Glomerular visceral epithelial cell (primary cell): ENCODE data around the gene DNAH7.
A peak's percentile ranks its signal among the peaks of the same experiment; 100 is the strongest.

ENCODE experiments used
- DNase-seq: peaks from one replicate; pipeline ENCODE4 v3.0.0-alpha.2; 2016; ENCODE audit errors: extremely low spot score

DNAH7 gene

DNA sequence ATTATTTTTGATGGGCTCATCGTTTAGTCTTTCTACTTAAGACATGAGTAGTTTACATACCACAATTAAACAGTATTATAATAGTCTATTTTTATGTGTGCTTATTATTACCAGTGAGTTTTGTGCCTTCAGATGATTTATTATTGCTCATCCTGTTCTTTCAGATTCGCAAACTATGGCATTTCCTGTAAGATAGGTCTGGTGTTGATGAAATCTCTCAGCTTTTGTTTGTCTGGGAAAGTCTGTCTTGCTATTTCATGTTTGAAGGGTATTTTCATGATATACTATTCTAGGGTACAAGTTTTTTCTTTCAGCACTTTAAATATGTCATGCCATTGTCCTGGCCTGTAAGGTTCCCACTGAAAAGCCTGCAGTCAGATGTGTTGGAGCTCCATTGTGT is 101.3 kb downstream of the DNAH7 start:
- DNase-seq, result no peak

DNA sequence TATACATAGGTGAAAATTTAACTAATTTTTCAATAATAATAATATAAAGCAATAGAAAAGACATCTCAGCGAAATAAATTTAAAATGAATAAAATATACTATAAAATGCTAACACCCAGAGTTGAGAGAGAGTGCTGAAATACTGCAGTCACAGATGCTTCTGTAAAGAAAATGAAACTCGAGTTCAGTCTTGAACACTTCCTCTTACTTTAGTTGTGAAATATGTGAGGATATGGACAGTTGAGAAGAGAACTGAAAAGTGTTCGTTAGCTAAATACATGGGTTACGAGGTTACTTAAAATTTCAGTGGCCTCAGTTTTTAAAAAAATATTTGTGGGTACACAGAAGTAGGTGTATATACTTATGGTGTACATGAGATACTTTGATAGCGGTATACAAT is 106.8 kb downstream of the DNAH7 start:
- no peak for DNase-seq

DNA sequence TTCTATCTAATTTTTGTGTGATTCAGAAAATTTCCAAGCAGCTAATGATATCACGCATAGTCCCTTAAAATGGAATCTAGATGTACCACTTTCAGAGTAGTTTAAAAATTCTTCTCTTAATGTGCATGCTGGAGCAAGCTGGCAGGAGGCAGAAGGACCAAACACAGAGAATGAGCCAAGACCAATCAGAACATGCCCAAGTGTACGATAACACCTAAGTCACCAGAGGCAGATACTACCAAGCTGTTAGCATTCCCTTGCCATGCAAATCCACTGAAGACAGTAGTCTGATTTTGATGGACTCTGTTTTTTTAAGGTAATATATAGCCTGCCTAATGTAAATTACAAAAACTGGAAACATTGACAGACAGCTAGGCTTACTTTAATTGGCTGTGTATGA is 109.3 kb downstream of the DNAH7 start:
- no peak for DNase-seq

DNA sequence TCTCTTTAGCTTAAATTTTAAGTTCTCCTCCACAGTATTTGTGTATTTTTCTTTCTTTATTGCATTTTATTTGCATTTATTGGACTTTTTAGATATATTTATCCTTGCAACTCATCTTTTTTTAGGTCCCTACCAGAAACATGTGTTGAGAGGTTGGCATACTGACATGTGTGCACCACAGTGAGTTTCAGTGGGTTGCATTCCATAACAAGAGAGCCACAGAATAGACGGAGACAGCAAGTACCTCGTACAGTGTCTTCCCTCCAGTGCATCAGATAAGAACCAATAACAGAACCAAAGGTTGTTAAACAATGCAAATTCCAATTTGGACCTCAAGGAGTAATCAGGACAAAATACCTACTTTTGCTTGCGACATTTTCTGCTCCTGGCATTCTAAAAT is 111.9 kb downstream of the DNAH7 start:
- no peak for DNase-seq

DNA sequence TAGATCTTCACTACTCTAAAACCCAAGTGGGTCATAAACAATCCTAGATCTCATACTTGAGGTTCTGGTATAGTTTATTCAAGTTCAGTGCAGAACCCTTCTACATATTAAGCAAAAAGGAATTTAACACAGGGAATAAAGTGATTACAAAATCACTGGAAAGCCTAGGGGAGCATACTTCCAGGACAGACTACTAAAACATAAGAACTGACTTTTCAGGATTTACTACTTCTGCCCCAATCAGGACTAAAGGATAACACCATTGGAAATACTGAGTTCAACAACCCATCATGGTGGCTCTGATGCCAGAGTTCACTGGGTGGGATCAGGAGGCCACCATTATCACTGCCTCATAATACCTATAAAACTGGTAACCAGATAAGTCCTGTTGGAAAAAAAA is 123.6 kb downstream of the DNAH7 start:
- no peak for DNase-seq

DNA sequence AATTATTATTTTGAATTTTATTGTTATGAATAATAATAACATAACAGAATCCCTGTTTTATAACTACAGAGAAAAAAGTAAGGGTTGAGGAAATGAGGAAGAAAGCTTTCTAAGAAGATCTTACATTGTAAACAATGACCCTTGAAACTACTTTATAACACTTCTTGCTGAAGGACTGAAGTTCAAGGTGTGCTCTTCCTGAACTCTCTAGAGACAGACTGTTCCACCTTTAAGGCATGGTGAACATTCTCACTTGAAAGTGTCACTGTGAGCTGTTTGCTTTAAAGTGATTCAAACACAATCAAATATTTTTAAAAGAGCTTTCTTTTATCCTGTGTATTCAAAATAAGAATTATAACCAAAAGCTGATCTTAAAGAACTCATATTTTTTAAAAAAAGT is 131.5 kb downstream of the DNAH7 start:
- no peak for DNase-seq

DNA sequence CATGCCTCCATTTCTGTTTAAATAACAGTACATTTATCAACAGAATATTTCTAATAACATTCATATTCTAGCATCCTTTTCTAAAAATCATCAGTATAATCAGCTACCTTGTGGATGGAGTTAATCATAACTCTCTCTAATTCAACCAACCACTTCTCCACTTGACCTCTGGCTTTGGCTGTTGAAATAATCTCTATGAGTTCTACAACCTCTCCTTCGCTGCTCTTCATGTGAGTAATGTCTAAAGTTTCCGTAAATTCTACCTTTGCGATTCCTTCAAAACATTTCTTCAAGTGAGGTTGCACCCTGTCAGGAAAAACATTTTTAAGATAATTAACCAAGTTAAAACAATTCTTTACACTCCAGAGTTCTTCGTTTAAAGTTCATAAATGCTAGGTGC is 134.2 kb downstream of the DNAH7 start:
- DNase-seq, result no peak

DNA sequence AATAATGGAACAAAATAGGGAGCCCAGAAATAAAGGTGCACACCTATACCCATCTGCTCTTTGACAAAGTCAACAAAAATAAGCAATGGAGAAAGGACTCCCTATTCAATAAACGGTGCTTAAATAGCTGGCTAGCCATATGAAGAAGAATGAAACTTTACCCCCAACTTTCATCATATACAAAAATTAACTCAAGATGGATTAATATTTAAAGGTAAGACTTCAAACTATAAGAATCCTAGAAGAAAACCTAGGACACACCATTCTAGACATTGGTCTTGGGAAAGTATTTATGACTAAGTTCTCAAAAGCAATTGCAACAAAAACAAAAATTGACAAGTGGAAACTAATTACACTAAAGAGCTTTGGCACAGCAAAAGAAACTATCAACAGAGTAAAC is 139.1 kb downstream of the DNAH7 start:
- DNase-seq, result no peak

DNA sequence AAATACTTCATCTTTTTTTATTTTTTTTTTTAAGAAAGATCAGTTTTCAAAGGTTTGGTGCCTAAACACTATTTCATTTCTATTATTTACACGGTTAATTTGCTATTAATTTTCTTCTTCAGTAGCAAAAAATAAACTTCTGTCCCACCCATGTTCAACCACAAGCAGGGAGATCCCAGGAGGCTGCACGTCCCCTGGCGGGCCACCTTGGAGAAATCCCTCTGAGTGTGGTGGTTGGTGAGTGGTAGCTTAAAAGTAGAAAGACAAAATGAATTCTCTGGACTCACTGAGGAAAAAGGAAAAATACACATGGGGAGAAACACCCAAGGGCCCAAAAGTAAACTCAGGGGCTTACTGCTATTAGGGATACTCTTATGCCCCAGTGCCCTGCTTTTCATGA is 143.5 kb downstream of the DNAH7 start:
- no peak for DNase-seq

DNA sequence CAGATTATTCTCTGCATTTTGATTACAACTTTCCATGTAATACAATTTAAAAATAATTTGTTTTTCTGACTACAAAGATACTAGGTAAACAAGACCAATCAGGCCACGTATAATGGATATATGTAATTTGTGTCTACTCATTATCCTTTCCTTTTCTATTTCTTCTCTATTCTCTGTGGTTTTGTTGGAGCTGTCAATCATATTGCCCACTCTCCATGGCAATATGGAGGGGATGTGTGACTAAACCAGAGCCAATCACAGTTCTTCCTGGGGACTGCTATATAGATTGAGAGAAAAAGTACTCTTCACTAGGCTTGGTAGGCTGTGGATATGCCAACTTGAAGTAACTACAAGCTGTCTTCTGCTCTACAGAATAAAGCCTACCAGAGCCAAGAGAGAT is 144.7 kb downstream of the DNAH7 start:
- DNase-seq, result no peak

DNA sequence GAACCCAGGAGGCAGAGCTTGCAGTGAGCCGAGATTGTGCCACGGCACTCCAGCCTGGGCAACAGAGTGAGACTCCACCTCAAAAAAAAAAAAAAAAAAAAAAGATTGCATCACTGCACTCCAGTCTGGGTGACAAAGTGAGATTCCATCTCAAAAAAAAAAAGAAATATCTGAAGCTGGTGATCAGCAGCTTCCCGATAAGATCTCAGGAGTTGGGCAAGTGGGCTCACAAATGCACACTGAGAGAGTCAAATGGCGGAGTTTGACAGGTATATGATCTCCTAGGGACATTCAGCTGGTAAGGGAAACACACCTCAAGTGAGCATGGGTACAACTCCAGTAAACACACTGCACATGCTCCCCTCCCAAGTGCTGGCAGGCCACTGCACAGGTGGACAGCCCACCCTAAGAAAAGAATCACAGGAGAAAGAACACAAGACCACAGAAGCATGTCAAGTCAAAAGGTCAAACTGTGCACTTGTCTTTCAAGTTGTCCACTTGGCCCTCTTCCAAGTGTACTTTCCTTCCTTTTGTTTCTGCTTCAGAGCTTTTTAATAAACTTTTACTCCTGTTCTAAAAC is 151.5 kb downstream of the DNAH7 start:
- peak; percentile 14 for DNase-seq

DNA sequence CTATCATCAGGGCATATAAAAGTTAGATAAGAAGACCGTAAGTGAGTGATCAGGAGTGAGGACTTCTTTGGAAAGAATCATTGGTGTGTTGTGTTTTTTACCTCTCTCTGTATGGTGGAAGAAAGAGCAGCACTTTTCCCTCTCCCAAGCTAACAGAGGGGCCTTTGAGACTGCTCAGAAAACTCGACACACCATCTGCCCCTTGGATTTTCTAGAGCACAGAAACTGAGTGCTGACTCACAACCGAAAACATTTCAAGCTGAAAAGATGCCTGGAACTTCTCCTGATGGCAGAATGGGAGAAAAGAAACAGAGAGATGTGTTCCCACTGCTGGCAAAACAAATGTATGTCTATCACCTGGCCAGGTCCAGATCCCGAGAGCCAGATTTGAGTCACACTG is 156.6 kb downstream of the DNAH7 start:
- no peak for DNase-seq

DNA sequence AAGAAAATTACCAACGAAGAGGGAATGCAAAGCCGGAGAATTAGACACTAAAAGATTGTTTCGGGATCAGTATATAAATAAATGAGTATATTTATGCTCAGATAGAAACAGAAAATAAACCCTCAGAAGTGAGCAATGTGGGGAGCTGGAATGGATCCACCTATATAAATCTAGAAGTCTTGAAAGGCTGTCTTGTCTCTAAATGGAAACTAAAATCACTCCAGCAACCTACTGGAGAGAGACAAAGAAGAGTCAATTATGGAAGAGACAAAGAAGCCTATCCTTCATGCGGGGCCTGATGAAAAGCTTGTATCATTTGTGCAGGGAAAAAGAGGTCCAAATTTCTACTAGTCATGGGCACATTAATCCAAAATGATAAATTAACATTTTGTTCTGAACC is 158.1 kb downstream of the DNAH7 start:
- DNase-seq, result no peak

DNA sequence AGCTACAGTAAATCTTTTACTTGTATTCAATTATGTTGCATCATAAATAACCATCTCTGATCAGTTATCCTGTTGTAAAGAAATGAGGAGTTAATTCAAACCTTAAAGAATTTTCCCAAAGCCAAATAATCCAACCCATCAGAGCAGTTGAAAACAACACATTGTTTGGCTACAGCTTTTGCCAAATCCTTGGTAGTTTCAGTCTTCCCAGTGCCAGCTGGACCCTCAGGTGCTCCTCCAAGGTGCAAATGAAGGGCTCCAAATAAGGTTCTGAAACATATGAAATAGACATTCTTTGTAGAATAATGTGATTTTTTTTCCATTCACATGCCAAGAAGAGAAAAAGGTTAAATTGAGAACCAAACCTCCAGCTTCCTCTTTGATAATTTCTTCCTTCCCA is 158.7 kb downstream of the DNAH7 start:
- DNase-seq, result no peak

DNA sequence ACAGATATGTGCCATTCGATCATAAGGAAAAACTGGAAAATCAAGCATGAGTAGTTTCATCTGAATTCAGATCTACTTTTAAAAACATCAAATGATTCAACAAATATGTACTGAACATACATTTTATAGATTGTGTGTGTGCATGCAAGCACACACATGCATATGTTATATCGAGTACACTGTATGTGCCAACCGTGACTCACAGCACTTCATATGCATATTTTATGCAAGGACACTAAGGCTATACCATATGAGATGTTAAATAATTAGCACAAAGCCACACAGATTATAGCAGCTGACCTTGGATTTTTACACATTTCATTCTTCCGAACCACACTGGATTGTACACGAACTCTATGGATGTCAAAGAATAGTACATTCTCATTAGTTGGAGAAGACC is 161.2 kb downstream of the DNAH7 start:
- DNase-seq, result no peak

DNA sequence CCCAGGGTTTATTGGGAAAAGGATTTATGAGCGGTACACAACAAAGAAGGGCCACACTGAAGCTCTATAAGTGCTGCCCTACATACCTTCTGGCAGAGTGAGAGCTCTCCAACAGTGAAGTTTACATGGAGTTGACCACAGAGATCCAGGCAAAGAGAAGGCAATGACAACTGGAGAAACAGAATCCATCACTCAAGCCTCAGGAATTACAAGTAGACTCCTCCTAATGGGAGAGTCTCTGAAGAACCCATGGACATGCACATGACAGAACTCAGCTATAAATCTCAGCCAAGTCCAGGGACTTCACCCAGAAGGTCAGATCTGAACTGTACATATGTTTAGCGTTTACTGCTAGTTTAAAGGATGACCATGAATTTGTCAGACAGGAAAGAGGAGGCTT is 164.7 kb downstream of the DNAH7 start:
- DNase-seq, result no peak

DNA sequence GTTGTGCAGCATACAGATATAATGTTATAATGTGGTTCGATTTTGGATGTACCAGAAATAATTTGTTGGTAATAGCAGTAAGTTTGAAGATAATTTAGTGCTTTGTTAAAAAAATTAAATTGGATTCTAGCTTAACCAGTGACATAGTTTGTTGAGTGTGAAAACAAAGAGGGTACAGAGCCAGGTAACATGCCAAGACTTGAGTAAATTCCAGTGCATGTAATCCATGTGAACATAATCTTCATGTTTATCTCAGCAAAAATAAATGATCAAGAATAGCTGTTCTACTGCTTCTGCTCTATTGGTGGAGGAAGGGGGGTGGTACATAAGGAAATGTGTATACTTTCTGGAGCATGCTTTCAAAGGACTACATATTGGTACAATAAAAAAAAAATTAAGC is 165.8 kb downstream of the DNAH7 start:
- DNase-seq, result no peak

DNA sequence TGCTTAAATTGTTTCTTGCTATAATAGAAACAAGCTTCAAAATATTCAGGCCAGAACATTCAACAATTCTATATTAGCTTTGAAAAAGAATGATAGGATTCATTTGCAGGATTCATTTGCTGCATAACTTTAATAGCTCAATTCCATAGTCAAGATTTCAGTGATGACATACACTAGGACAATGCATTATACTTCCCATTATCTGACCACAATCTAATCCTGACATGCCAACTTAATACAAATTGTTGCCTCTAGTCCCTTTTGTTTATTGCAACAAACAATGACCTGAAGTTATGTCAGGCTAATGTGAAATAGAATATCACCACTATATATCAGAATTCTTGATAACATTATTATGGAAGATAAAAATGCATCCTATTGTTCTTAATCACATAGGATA is 169.4 kb downstream of the DNAH7 start:
- DNase-seq, result no peak

DNA sequence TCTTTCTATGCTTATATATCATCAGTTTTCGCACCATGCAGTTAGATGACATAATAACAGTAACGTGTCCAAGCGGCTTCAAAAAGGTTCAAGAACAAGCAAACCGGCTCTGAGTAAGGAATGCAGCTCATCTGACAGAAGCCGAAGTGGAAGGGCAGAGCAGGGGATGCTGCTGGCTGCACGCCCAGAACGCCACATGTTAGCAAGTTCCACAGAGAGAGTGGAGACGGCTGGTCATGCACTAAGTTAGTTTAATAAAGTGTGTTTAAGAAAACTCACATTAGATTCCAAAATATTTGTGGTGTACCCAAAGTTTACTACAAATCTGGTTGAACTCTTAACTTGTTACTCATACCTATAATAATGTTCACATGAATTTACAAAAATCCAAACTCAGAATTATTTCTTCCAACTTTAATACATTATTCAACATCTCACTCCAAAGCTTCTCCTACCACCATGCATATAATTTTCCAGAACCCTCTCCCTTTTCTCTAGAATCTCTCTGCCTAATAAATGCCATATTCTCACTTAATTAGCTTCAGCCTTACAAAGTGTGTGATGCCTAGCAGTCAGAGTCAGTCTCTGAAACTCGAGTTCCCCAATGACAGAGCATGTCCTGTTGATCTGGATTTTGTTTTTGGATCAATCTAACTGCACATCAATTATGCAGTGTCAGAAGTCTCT is 170.0 kb downstream of the DNAH7 start:
- DNase-seq, result peak; percentile 87

DNA sequence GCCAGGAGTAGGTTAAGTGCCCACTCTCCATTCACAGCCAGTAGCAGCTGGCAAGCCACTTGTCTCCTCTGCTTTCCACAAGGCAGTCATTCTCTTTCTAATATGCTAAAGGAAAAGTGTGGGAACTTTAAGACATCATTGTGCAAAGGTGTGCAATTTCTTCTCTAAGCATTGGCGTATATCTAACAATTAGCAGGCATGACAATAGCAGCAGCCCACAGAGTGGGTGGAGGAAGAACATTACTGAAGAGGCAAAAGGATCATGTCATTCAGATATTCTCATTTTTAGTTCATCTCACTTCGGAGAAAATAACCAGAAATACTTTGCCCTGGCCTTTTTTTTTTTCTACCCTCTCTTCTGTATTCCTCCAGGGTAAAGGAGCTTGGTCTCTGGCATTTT is 177.6 kb downstream of the DNAH7 start:
- no peak for DNase-seq

DNA sequence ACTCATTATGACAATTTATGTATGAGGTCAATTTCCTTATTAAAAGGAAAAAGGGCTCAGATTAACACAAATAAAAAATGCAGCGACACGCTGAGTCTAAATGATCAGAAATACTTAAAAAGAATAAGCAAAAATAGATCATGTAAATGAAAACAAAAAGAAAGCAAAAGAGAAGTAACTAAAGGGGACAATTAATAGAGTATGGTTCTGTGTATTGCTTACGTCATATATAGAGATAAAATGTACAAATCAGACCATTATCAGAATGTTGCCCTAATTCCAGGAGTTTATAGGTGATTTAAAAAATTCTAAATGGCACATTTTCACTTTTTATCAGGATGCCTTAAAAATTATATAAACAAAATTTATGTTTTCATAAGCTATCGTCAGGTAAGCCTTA is 189.5 kb downstream of the DNAH7 start:
- no peak for DNase-seq

DNA sequence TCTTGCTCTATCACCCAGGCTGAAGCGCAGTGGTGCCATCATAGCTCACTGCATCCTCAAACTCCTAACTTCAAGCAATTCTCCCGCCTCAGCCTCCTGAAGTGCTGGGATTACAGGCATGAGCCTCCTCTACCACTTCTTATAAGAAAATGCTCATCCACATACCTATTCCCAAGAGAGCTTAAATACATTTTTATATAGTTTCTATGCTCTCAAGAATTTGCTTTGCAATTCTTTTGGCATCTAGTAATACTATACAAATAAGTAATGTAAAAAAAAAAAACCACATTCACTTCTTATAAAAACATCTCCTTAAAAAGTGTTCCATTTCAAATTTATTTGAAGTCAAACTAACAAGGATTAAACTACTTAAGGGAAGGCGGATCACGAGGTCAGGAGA is 197.3 kb downstream of the DNAH7 start:
- DNase-seq, result no peak

DNA sequence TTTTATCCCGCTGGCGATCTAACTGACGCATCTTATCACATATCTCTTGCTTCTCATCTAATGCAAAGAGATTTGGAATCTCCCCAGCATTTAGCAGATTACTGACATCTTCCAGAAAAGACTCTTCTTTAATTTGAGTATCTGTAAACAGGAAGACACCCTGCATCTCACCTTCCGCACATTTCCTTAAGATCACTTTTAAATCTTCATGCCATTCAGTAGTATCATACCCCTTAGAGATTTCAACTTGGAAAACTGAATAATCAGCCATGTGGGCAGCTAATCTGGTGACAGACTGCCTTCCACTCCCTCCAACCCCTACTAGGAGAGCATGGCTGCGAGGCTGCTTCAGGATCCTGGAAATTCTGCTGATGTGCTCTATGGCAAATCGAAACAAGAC is 204.3 kb downstream of the DNAH7 start:
- DNase-seq, result no peak

DNA sequence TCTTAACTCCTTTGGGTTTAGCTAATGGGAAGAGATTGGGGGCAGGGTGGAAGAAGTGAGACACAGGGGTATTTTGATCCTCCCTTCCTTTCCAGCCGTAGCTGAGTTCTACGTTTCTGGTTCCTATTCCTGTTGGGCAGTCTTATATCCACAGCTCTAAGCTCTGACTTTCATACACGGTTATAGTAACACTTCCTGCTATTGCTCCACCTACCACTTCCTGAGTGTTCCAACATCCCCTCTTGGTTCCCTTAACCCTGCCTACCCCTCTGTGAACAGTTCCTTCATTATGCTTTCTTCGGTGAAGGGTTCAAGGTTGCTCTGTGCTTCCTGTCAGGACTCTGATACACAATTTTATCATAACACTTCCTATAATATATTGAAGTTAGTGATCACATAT is 205.1 kb downstream of the DNAH7 start:
- no peak for DNase-seq
